GM21528 (cell line): ENCODE measurements around the gene ABCG8.

Source experiments
- ATAC-seq: cut with Tn5 transposase; IDR thresholded peaks from one replicate; pipeline ENCODE4 v1.9.1; 2021; ENCODE audit warnings: mild to moderate bottlenecking, moderate library complexity; ENCODE audit not compliant: unreplicated experiment, low FRiP score

The ABCG8 gene

GRCh38 chr2:43824951-43825493, 13.7 kb upstream of the ABCG8 start:
- no peak for ATAC-seq

GRCh38 chr2:43825841-43826240, 12.9 kb upstream of the ABCG8 start:
- ATAC-seq = no peak

DNA sequence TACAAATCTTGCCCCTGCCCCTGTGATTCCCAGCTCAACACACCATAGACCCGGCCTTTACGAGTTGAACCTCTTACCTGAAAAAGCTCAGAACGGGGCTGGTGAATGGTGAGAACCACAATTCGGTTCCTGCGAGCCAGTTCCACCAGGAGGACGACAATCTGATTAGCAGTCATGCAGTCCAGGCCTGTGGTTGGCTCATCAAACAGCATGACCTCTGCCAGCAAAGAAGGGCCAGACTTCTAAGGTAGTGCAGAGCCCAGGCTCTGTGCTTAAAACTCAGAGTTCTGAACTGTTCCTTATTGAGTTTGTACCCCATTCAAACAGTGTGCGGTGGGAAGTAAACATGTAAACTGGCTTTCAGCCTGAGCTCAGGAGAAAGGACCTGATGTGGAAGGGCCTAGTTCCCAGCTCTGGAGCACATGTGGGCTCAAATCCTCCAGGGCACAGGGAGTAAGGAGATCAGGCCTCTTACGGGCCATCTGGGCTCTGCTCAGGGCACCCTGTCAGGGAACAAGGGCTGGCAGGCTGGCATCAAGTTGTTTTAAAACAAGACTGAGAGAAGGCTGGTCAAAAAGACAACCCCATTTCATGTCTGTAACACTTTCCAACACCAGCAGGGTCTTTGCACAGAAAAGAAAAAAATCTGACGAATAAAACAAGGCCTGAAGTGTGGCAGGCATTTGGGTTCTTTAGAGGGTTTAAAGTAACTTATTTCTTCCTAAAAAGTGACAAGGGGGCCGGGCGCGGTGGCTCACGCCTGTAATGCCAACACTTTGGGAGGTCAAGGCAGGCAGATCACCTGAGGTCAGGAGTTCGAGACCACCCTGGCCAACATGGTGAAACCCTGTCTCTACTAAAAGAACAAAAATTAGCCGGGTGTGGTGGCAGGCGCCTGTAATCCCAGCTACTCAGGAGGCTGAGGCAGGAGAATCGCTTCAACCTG, 12.2 kb upstream of the ABCG8 start:
- no peak for ATAC-seq

- no peak for ATAC-seq
Observed at GRCh38 chr2:43831543-43832294, 7.1 kb upstream of the ABCG8 start.

GRCh38 chr2:43832457-43832856, 6.3 kb upstream of the ABCG8 start:
- no peak for ATAC-seq

- ATAC-seq = no peak
Observed at GRCh38 chr2:43837033-43837432, 1.7 kb upstream of the ABCG8 start.

- no peak for ATAC-seq
Observed at GRCh38 chr2:43837831-43838559, 776 bp upstream of the ABCG8 start.

DNA sequence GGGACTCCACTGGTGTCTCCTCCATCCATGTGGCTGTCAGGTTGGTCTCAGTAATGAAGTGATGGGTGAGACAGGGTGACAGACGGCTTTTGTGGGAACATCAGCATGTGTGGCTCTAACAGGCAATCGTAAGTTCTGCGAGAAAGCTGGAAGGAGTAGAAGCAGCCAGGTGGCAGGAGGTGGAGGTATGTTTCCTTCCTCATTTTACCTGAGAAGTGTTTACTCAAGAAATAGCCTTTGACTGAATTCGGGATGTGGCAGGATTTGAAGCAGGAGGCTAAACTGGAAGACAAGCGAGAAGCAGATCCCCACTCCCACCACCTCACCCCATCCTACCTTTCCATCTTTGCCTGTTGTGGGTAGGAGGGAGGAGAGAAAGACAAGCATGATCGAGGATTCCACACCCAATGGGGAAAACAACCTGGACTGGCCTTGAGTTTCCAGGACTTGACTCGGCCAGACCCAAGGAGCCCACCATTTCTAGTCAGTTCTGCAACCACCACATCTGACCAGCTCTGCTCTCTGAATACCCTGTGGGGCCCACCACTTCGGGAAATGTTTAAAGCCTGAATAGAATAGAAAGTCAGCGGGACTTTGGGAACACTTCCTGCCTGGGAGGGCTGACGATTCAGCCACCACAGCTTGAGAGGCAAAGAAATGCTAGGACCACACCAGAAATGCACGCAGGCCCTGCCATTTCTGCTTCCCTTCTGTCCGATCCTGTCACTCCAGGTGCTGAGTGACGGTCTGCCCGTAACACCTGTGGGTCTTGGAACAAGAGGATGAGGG, 1.2 kb downstream of the ABCG8 start:
- ATAC-seq = no peak

DNA sequence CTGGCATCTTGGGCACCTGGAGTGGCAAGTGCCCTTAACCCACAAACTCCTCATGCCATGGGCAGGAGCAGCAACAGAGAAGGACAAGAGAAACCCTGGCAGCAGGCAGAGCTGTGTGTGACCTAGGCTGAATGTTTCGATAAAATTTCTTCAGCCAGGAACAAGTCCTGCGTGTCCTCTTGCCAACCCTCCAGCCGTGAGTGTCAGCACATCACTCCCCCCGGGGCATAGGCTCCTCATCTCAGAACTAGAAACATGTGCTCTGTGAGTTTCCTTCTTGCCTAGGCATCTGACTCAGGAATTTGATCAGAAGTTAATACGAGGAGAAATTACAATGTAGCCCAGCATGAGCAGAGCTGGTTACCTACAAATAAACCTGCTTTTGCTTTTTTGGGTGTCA, 2.2 kb downstream of the ABCG8 start:
- no peak for ATAC-seq

GRCh38 chr2:43841949-43842865, 3.4 kb downstream of the ABCG8 start:
- no peak for ATAC-seq

DNA sequence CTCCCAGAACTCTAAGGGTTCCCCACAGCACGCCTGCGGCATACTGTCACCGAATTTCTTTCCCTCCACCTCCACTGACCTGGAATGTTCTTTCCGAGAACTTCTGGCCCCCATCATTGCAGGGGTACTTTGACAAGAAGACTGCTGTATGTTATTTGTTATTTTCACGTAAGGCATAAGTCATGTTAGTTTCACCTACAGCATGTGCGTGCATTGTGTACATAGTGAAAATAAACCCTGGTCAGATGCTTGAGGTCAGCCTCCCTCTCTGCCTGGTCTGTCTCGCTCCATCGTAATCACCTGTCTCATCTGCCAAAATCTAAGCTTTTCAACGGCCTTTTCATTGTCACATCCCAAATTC, 4.1 kb downstream of the ABCG8 start:
- no peak for ATAC-seq

DNA sequence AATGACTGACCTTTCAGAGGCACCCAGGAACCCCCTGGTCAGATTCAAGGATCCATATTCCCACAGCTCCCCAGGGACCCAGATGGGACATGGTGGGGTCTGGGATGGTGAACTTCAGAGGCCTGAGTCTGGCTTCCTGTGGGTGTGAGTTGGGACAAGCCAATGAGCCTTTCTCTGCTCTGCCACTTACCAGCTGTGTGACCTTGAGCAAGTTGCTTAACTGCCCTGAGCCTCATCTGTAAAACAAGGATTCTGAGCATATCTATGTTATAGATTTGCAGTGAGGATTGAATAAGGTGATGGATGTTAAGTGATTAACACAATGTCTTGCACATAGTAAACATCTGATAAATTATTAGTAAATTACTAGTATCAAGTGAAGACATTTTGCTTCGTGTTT, 6.4 kb downstream of the ABCG8 start:
- ATAC-seq = no peak

DNA sequence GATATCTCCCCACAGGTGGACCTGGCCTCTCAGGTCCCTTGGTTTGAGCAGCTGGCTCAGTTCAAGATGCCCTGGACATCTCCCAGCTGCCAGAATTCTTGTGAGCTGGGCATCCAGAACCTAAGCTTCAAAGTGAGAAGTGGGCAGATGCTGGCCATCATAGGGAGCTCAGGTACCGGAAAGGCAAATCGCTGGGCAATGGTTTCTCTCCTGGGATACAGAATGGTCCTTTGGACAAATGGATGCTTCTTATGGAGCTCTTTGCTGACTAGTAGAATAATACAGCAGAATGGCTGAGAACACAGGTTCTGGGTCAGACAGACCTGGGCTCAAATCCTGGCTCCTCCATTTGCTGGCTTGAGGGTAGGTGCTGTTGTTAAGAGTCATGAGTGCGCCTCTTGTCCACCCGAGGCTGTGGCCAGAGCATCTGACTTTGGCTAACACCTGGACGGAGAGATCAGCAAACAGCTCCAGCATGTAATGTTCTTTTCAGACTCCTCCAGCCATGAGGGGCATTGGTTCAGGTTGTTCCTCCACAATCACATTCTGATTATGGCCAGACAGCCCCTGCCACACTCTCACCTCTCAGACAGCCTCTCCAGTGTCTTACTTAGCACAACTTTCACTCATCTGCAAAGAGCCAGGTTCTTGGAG, 7.5 kb downstream of the ABCG8 start:
- no peak for ATAC-seq

DNA sequence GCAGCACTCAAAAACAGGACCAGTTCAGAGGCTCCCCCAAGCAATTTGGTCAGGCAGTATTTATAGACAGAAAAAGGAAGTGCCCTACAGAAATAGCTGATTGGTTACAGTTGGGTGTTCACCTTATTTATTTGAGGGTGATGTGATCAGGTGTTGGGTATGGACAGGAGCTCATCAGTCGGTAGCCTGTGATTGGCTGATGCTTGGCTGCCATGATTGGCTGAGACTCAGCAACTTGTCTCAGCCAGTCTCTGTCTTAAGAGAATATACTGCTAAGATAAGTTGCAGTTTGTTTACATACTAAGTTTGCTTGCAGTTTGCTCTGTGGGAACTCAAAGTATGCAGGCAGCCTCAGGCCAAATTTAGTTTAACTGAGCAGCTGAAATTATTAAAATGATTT, 9.4 kb downstream of the ABCG8 start:
- no peak for ATAC-seq

GRCh38 chr2:43851011-43851980, 12.5 kb downstream of the ABCG8 start:
- no peak for ATAC-seq

DNA sequence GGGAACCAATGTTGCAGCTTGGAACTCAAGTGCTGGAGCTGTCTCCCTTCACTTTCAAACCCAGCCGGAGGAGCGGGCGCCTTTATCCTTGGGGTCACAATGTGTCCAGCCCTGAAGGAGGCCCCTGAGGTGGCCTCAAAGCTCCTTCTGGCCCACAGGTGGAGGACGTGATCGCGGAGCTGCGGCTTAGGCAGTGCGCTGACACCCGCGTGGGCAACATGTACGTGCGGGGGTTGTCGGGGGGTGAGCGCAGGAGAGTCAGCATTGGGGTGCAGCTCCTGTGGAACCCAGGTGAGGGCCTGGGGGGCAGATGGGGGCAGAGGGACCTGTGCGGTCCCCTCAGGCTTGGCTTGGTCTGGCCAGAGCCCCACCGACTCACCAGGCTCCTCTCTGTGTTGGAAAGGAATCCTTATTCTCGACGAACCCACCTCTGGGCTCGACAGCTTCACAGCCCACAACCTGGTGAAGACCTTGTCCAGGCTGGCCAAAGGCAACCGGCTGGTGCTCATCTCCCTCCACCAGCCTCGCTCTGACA, 13.5 kb downstream of the ABCG8 start:
- ATAC-seq = no peak
